HepG2 (cell line): ENCODE measurements around the gene SLC44A4. TPM values are rescaled to one million over a fixed set of nuclear protein-coding genes. Genes with fewer than 3 reads are reported as not detected.

ENCODE experiments used
- BCL6 ChIP-seq: IDR thresholded peaks from 2 replicates; pipeline ENCODE4 v1.6.1; 2016; ENCODE audit warnings: missing genetic modification reagents, missing compliant biosample characterization
- ETV6 ChIP-seq: sonication (generic); formaldehyde crosslinking; conservative IDR thresholded peaks from 2 replicates; pipeline ENCODE4 v1.4.0; 2020; ENCODE audit warnings: missing genetic modification reagents
- GLMP ChIP-seq: sonication (generic); formaldehyde crosslinking; IDR thresholded peaks from 2 replicates; pipeline ENCODE4 v1.9.0; 2021; ENCODE audit warnings: missing genetic modification reagents, mild to moderate bottlenecking, borderline replicate concordance
- NCOA5 ChIP-seq: sonication (generic); formaldehyde crosslinking; IDR thresholded peaks from 2 replicates; pipeline ENCODE4 v1.4.0; 2020; ENCODE audit warnings: missing genetic modification reagents
- NFE2L2 ChIP-seq: fragments of 150-350 bp; IDR thresholded peaks from 2 replicates; pipeline ENCODE4 v1.6.1; 2014; ENCODE audit warnings: low read length
- RBAK ChIP-seq: sonication (generic); formaldehyde crosslinking; IDR thresholded peaks from 2 replicates; pipeline ENCODE4 v1.5.1; 2020; ENCODE audit warnings: mild to moderate bottlenecking, missing genetic modification reagents
- RFX1 ChIP-seq: fragments of 450-650 bp; IDR thresholded peaks from 2 replicates; pipeline ENCODE4 v1.6.1; 2017
- SIX1 ChIP-seq: sonication (generic); formaldehyde crosslinking; IDR thresholded peaks from 2 replicates; pipeline ENCODE4 v1.4.0; 2020; ENCODE audit warnings: missing genetic modification reagents, borderline replicate concordance
- SRSF9 ChIP-seq: fragments of 200-400 bp; formaldehyde crosslinking; IDR thresholded peaks from 2 replicates; pipeline ENCODE4 v1.6.1; 2018; ENCODE audit warnings: borderline replicate concordance, mild to moderate bottlenecking, low read depth, low read length; ENCODE audit not compliant: insufficient read depth, poor library complexity, severe bottlenecking
- TCF7 ChIP-seq: sonication (generic); IDR thresholded peaks from 2 replicates; pipeline ENCODE4 v1.6.1; 2016; ENCODE audit warnings: antibody characterized with exemption, low read depth
- XRCC5 ChIP-seq: fragments of 200-400 bp; formaldehyde crosslinking; optimal IDR thresholded peaks from 2 replicates; pipeline ENCODE3; 2017; ENCODE audit warnings: mild to moderate bottlenecking, low read length
- ZNF282 ChIP-seq: fragments of 450-650 bp; IDR thresholded peaks from 2 replicates; pipeline ENCODE4 v1.6.1; 2018; ENCODE audit not compliant: partially characterized antibody
- ZSCAN29 ChIP-seq: sonication (generic); formaldehyde crosslinking; conservative IDR thresholded peaks from 2 replicates; pipeline ENCODE4 v1.4.0; 2020; ENCODE audit warnings: mild to moderate bottlenecking, missing genetic modification reagents
- polyA plus RNA-seq, 8 experiments: library from polyadenylated mRNA; depleted of rRNA in 3 of 8; stranded (reverse) in 7 of 8; unstranded in 1 of 8; fragments of >200 nt; fragmentation: Illumina TruSeq in 4 of 8; extraction: Trizol in 4 of 8; gene quantifications; 2 replicates each; pipeline versions ENCODE4 v1.2.1 to v1.2.3, GENCODE V29; 2011 to 2016; ENCODE audit warnings: low read depth in 4 of 8, missing spikeins in 1 of 8, mixed read lengths in 1 of 8; ENCODE audit not compliant: insufficient read depth in 1 of 8
- total RNA-seq, 5 experiments: library from RNA; depleted of rRNA; stranded (reverse); fragments of >200 nt; fragmentation: Illumina TruSeq; extraction: Trizol; gene quantifications; 2 replicates each; pipeline ENCODE4 v1.2.3, GENCODE V29; 2016; ENCODE audit warnings: low read depth in 1 of 5
- TF ChIP-seq, protein P1 (sequence below), 2 experiments: fragments of 450-650 bp in 1 of 2; sonication (generic) in 1 of 2; formaldehyde crosslinking in 1 of 2; IDR thresholded peaks; 2 replicates each; pipeline versions ENCODE4 v1.6.1 to v1.8.0; 2016 to 2022; ENCODE audit warnings: antibody characterized with exemption in 1 of 2, mild to moderate bottlenecking in 1 of 2, missing genetic modification reagents in 1 of 2
- TF ChIP-seq, protein P2 (sequence below): sonication (generic); formaldehyde crosslinking; IDR thresholded peaks from 2 replicates; pipeline ENCODE4 v1.4.0; 2020; ENCODE audit warnings: missing genetic modification reagents, mild to moderate bottlenecking, borderline replicate concordance
- TF ChIP-seq, protein P3 (sequence below): sonication (generic); formaldehyde crosslinking; IDR thresholded peaks from 2 replicates; pipeline ENCODE4 v1.5.0; 2020; ENCODE audit warnings: missing genetic modification reagents

Gene SLC44A4
- total and polyA plus RNA-seq, 2 of the 13 experiments (the other 11 are each of a cell fraction or from before 2014, with no cell fraction given): 3.5 to 5.9 TPM

DNA sequence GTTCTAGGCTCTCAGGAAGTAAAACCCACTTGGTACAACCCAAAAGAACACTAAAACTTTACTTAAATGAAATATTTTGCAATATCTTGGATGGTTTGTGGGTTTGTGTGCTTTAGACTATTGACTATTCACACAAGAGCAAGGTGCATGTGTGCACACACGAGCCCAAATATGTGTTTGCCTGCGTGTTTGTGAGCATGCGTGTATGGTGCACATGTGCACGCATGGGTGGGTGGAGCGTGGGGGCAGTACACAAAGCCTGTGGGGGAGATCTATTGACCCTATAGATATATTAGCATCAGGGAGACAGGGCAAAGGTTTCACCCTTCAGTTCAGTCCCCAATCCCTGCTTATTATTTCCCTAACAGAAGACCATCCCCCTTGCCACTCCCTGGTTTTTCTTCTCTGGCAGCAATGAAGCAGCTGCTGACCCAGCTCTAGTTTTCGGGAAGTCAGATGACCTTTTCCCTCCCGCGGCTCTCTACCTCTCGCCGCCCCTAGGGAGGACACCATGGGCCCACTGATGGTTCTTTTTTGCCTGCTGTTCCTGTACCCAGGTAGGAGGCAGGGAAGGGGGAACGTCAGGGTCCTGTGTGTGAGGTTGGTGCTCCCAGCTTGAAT is 48.6 kb upstream of the SLC44A4 start, which contains the start of gene C2 (continued):
- TF ChIP-seq, protein P1, sequence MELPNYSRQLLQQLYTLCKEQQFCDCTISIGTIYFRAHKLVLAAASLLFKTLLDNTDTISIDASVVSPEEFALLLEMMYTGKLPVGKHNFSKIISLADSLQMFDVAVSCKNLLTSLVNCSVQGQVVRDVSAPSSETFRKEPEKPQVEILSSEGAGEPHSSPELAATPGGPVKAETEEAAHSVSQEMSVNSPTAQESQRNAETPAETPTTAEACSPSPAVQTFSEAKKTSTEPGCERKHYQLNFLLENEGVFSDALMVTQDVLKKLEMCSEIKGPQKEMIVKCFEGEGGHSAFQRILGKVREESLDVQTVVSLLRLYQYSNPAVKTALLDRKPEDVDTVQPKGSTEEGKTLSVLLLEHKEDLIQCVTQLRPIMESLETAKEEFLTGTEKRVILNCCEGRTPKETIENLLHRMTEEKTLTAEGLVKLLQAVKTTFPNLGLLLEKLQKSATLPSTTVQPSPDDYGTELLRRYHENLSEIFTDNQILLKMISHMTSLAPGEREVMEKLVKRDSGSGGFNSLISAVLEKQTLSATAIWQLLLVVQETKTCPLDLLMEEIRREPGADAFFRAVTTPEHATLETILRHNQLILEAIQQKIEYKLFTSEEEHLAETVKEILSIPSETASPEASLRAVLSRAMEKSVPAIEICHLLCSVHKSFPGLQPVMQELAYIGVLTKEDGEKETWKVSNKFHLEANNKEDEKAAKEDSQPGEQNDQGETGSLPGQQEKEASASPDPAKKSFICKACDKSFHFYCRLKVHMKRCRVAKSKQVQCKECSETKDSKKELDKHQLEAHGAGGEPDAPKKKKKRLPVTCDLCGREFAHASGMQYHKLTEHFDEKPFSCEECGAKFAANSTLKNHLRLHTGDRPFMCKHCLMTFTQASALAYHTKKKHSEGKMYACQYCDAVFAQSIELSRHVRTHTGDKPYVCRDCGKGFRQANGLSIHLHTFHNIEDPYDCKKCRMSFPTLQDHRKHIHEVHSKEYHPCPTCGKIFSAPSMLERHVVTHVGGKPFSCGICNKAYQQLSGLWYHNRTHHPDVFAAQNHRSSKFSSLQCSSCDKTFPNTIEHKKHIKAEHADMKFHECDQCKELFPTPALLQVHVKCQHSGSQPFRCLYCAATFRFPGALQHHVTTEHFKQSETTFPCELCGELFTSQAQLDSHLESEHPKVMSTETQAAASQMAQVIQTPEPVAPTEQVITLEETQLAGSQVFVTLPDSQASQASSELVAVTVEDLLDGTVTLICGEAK (IDR thresholded peaks at IDR 0.05): no peak; the same call in 1 of the 2 replicates
- TF ChIP-seq, protein P1 (CRISPR knock-in tag; IDR thresholded peaks at IDR 0.05): peak; percentile 94
- TF ChIP-seq ZSCAN29 (CRISPR knock-in tag) (peak; percentile 61; the same call in 1 of the 2 replicates), XRCC5 (peak; percentile 46), RFX1 (no peak), TCF7 (peak; percentile 36; the same call in 1 of the 2 replicates), RBAK (no peak), SIX1 (CRISPR knock-in tag) (peak; percentile 46; the same call in 1 of the 2 replicates), ZNF282 (no peak), NCOA5 (CRISPR knock-in tag) (no peak), NFE2L2 (no peak), ETV6 (CRISPR knock-in tag) (no peak; the same call in 1 of the 2 replicates), GLMP (CRISPR knock-in tag) (no peak), SRSF9 (no peak), BCL6 (CRISPR knock-in tag) (peak; percentile 79)
- TF ChIP-seq, protein P2, sequence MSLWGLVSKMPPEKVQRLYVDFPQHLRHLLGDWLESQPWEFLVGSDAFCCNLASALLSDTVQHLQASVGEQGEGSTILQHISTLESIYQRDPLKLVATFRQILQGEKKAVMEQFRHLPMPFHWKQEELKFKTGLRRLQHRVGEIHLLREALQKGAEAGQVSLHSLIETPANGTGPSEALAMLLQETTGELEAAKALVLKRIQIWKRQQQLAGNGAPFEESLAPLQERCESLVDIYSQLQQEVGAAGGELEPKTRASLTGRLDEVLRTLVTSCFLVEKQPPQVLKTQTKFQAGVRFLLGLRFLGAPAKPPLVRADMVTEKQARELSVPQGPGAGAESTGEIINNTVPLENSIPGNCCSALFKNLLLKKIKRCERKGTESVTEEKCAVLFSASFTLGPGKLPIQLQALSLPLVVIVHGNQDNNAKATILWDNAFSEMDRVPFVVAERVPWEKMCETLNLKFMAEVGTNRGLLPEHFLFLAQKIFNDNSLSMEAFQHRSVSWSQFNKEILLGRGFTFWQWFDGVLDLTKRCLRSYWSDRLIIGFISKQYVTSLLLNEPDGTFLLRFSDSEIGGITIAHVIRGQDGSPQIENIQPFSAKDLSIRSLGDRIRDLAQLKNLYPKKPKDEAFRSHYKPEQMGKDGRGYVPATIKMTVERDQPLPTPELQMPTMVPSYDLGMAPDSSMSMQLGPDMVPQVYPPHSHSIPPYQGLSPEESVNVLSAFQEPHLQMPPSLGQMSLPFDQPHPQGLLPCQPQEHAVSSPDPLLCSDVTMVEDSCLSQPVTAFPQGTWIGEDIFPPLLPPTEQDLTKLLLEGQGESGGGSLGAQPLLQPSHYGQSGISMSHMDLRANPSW (CRISPR knock-in tag): peak; percentile 74; the same call in 1 of the 2 replicates
- TF ChIP-seq, protein P3, sequence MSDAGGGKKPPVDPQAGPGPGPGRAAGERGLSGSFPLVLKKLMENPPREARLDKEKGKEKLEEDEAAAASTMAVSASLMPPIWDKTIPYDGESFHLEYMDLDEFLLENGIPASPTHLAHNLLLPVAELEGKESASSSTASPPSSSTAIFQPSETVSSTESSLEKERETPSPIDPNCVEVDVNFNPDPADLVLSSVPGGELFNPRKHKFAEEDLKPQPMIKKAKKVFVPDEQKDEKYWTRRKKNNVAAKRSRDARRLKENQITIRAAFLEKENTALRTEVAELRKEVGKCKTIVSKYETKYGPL (CRISPR knock-in tag): no peak
